Fibroblast of upper back skin (primary cell): Measurements from ENCODE around the gene RLN3.
"Not testable (repeated sequence)": the region's sequence is repeated elsewhere in the genome, so short reads cannot be mapped to it uniquely, and the experiment has no call there.

ENCODE experiments used
- DNase-seq: peaks from one replicate; pipeline ENCODE4 v3.0.0-alpha.2; 2013

RLN3 gene

DNA sequence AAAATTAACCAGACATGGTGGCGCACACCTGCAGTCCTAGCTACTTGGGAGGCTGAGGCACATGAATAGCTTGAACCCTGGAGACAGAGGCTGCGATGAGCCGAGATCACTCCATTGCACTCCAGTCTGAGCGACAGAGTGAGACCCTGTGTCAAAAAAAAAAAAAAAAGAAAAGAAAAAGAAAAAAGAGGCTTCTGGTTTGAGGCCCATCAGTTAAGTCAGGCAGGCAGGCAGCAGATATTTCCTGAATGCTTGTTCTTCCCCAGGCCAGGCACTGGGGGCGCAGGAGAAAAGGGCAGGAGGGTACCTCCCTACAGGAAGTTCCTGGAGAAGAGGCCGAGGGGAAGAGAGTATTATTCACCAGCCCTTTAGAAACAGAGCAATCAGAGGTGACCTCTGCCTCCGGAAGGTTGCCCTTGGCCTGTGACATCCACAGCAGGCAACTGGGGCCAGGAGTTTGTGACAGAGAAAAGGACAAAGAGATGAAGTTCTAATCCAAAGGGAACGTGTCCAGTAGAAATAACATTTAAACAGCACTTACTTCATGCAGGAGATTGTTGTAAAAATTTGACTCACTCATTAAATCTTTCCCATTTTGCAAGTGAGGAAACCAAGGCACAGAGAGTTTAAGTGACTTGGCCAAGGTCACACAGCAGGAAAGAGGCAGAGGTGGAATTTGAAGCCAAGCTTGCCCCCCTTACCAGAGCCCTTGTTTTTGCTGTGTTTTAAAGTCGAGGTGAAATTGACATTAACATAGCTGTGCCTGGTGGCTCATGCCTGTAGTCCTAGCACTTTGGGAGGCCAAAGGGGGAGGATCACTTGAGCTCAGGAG, 4.3 kb upstream of the RLN3 start:
- DNase-seq: peak; percentile 51

DNA sequence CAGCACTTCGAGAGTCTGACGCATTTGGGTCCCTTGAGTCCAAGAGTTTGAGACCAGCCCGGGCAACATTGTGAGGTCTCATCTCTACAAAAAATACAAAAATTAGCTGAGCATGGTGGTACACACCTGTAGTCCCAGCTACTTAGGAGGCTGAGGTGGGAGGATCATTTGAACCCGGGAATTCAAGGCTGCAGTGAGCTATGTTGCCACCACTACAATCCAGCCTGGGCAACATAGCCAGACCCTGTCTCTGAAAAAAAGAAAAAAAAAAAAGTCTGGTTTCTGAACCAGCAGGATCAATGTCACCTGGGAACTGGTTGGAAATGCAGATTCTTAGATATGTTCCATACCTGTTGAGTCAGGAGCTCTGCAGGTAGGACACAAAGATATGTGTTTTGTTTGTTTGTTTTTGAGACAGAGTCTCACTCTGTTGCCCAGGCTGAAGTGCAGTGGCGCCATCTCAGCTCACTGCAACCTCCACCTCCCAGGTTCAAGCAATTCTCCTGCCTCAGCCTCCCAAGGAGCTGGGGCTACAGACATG, 1.2 kb upstream of the RLN3 start:
- not testable (repeated sequence) for DNase-seq

DNA sequence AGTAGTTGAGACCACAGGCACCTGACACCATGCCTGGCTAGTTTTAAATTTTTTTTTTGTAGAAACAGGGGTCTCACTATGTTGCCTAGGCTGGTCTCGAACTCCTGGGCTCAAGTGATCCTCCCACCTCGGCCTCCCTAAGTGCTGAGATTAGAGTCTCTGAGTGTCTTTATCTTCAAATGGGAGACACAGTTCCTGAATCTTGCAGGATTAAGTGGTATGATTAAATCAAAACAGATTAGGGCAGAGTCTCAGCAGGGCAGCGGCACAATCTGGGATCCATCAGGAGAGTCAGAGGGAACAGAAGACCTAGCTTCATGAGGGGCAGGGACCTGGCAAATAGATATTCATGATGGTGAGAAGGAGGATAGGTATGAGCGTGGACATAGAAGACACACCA, 953 bp downstream of the RLN3 start:
- DNase-seq: no peak

DNA sequence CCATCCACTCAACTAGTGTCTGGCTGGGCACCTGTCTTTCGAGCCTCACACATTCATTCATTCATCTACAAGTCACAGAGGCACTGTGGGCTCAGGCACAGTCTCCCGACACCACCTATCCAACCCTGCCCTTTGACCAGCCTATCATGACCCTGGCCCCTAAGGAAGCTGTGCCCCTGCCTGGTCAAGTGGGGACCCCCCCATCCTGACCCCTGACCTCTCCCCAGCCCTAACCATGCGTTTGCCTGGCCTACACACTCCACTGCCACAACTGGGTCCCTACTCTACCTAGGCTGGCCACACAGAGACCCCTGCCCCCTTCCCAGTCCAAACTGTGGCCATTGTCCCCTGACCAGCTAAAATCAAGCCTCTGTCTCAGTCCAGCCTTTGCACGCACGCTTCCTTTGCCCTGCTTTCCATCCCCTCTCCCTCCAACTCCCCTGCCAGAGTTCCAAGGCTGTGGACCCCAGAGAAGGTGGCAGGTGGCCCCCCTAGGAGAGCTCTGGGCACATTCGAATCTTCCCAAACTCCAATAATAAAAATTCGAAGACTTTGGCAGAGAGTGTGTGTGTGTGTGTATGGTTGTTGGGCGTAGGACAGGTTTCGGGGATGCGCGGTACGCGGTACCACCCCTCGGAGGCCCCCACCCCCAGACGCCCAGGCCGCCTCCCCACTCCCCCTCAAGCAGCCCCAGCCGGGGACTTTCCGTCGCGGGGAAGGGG, 3.2 kb downstream of the RLN3 start:
- DNase-seq: no peak

DNA sequence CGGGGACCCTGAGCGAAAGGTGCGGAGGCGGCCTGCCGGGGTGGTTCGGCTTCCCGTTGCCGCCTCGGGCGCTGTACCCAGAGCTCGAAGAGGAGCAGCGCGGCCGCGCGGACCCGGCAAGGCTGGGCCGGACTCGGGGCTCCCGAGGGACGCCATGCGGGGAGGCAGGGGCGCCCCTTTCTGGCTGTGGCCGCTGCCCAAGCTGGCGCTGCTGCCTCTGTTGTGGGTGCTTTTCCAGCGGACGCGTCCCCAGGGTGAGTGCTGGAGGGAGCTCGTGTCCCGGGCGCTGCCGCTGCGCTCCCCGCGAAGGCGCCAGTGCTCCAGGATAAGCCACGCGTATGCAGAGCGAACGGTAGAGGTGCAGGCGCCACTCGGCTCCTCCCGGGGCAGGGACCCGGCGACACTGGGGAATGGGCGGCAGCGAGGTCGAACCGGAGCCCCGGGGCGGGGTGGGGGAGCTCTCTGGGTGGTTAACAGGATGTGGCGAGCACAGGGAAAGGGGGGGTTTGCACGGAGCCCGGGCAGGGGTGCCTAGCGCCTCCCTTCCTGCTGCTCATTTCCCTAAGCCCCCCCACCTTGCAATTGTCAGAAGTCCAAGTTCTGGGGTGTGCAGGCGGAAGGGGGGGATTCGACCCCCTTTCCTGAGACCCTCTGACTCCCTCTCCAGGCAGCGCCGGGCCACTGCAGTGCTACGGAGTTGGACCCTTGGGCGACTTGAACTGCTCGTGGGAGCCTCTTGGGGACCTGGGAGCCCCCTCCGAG, 4.0 kb downstream of the RLN3 start, which contains the start of gene IL27RA:
Gene IL27RA, plus strand, starts transcription at position 44 of the 762 bp plus-strand sequence. Its CDS starts 111 bp downstream, at position 155.
- peak; percentile 61 for DNase-seq

DNA sequence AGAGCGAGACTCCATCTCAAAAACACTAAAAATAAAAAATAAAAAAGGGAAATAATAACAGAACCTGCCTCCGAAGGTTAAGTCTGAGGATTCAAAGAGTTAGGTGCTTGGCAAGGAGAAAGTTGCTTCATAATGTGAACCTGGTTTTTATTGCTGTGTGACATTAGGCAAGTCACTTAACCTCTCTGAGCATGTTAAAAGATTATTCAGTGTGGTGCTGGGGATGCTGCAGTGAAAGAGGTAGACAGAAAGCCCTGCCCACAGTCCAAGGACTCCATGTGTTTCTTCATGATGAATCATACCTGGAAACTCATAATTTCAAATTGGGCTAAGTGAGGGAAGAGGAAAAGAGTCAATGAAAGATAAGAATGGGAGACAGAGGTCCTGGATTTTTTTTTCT, 6.0 kb downstream of the RLN3 start:
- DNase-seq: no peak

DNA sequence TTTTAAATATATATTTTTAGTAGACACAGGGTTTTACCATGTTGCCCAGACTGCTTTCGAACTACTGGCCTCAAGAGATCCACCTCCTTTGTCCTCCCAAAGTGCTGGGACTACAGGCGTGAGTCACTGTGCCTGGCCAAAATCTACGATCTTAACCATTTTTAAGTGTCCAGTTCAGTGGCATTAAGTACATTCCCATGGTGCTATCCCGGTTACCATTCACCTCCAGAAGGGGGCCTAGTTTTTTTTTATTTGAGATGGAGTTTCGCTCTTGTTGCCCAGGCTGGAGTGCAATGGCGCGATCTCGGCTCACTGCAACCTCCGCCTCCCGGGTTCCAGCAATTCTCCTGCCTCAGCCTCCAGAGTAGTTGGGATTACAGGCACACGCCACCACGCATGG, 7.2 kb downstream of the RLN3 start:
- not testable (repeated sequence) for DNase-seq

DNA sequence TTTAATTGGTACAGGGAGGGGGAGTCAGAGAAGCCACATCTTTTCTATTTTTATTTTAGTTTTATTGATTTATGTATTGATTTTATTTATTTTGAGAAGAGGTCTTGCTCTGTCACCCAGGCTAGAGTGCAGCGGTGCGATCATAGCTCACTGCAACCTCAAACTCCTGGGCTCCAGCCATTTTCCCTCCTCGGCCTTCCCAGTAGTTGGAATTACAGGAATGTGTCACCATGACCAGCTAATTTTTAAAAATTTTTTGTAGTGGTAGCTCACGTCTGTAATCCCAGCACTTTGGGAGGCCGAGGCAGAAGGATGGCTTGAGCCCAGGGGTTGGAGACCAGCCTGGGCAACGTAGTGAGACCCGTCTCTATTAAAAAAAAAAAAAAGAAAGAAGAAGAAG, 7.8 kb downstream of the RLN3 start:
- peak; percentile 45 for DNase-seq

DNA sequence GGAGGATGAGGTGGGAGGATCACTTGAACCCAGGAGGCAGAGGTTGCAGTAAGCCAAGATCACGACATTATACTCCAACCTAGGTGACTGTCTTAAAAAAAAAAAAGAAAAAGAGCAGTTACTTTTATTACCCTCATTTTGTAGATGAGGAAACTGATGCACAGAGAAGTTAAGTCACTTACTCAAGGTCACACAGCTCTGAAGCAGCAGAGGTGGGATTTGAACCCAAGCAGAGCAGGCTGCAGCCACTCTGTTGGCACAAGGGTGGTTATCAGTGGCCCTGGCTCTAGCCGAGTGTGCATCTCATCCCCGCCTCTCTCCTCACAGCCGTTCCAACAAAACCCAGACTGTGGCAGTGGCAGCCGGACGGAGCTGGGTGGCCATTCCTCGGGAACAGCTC, 11.2 kb downstream of the RLN3 start:
- DNase-seq: no peak

DNA sequence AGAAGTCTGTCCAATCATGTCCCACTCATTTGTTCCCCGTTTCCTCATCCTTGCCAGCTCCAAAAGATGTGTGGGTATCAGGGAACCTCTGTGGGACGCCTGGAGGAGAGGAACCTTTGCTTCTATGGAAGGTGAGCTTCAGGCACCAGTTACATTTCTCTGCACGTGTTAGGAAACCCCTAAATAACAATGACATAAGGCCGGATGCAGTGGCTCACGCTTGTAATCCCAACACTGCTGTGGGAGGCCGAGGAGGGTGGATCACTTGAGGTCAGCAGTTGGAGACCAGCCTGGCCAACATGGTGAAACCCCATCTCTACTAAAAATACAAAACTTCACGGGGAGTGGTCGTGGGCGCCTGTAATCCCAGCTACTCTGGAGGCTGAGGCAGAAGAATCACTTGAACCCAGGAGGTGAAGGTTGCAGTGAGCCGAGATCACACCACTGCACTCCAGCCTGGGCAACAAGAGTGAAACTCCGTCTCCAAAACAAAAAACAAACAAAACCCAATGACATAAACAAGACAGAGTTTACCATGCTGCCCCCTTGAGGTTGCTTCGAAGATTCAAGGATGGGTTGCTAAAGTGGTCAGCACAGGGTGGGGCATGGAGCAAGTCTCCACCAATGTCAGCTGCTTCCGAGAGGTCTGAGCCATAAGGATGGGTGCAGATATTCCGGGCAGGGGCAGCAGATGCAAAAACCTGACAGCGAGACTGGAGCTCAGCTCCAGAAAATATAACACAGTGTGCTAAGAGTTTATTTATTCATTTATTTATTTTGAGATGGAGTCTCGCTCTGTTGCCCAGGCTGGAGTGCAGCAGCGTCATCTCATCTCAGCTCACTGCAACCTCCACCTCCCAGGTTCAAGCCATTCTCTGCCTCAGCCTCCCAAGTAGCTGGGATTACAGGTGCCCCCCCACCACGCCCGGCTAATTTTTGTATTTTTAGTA, 15.0 kb downstream of the RLN3 start:
- DNase-seq: peak; percentile 41

DNA sequence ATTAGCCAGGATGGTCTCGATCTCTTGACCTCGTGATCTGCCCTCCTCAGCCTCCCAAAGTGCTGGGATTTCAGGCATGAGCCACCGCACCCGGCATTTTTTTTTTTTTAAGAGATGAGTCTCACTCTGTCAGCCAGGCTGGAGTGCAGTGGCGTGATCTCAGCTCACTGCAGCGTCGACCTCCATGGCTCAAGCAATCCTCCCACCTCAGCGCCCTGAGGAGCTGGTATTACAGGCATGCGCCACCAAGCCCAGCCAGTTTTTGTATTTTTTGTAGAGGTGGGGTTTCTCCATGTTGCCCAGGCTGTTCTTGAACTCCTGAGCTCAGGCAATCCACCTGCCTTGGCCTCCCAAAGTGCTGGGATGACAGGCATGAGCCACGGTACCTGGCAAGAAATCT, 19.9 kb downstream of the RLN3 start:
- not testable (repeated sequence) for DNase-seq

DNA sequence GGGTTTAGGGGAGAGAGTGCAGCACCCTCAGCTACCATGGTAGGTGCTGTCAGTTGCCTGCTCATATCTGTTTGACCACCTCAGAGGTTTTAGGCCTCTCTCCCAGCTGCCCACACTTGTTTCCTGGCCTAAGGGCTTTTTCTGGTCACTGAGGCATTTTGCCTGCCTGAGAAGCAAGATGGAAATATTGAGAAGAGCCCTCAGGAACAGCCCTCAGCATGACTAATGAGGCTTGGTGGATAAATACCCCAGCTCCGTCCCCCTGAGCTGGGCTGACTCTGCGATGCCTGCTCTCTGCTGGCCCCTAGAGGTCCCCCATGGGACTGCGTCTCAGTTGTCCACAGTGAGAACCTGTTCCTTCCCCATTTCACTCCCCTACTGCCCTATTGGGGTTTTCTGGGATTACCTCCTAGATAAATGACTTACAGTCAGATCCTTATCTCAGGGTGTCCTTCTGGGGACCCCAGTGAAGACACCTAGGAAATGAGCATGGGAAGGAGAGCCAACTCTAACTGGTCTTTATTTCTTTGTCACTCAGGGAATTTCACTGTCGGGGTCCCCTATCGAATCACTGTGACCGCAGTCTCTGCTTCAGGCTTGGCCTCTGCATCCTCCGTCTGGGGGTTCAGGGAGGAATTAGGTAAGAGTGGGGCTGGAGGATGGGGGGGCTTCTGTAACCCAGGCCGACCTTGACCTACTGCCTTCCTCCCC, 20.6 kb downstream of the RLN3 start:
- no peak for DNase-seq

DNA sequence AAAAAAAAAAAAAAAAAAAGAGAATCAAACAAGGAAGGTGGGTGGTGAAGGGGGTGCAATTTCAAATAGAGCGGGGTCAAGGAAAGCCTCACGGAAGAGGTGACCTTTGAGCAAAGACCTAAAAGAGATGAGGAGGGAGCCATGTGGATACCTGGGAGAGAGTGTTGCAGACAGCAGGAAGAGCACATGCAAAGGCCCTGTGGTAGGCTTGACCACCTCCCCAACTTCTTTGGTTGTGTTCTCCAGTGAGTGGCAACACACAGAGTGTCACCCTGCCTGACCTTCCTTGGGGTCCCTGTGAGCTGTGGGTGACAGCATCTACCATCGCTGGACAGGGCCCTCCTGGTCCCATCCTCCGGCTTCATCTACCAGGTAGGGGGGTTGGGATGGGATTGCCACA, 22.6 kb downstream of the RLN3 start:
- no peak for DNase-seq

DNA sequence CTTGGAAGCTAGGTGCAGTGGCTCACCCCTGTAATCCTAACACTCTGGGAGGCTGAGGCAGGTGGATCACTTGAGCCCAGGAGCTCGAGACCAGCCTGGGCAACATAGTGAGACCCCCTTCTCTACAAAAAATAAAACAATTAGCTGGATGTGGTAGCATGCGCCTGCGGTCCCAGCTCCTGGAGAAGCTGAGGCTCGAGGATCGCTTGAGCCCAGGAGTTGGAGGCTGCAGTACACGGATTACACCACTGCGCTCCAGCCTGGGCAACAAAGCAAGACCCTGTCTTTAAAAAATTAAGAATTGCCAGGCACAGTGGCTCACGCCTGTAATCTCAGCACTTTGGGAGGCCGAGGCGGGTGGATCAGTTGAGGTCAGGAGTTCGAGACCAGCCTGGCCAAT, 23.0 kb downstream of the RLN3 start:
- not testable (repeated sequence) for DNase-seq

DNA sequence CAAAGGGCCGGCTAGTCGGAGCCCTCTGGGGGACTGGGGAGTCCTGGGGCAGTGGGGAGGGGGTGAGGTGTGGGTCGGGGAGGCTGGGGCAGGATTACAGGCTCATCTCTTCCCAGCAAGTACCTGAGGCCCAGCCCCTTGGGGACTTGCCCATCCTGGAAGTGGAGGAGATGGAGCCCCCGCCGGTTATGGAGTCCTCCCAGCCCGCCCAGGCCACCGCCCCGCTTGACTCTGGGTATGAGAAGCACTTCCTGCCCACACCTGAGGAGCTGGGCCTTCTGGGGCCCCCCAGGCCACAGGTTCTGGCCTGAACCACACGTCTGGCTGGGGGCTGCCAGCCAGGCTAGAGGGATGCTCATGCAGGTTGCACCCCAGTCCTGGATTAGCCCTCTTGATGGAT, 24.0 kb downstream of the RLN3 start:
- no peak for DNase-seq

DNA sequence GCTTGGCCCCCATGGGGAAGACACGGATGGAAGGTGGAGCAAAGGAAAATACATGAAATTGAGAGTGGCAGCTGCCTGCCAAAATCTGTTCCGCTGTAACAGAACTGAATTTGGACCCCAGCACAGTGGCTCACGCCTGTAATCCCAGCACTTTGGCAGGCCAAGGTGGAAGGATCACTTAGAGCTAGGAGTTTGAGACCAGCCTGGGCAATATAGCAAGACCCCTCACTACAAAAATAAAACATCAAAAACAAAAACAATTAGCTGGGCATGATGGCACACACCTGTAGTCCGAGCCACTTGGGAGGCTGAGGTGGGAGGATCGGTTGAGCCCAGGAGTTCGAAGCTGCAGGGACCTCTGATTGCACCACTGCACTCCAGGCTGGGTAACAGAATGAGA, 24.5 kb downstream of the RLN3 start:
- DNase-seq: no peak

DNA sequence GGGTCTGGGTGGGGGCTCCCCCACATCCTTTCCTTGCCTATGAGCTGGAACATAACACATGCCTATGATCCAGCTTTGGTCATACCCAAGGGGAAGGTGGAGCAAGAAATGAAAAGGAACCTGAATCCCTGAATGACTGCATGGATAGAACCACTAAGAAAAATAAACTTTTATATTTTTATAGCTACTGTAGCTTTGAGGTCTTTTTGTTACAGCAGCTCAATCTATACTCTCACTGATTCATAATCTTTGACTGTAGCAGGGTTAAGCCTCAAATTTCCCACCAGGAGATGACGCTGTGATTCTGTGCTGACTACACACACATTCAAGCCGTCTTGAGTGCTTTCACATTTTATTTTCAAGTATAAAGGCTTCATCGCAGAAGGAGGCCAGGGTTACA, 25.1 kb downstream of the RLN3 start:
- DNase-seq: no peak

DNA sequence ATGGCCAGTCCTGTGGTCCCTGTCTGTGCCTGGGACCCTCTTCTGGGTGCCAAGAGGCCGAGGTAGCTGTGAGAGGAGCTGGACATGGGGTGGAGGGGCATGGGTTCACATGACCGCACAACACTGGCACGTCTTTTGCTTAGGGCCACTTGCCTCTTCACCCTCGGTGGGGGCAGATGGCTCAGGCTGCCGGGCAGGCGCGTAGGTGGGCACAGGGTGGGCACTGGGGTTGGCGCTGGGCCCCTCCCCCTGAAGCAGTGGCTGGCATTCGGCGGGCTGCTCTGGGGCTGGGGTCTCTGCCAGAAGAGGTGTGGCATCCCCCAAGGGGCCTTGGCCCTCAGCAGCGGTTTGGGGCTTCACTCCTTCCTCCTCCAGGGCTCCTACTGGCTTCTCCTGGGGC, 25.6 kb downstream of the RLN3 start:
- DNase-seq: no peak

DNA sequence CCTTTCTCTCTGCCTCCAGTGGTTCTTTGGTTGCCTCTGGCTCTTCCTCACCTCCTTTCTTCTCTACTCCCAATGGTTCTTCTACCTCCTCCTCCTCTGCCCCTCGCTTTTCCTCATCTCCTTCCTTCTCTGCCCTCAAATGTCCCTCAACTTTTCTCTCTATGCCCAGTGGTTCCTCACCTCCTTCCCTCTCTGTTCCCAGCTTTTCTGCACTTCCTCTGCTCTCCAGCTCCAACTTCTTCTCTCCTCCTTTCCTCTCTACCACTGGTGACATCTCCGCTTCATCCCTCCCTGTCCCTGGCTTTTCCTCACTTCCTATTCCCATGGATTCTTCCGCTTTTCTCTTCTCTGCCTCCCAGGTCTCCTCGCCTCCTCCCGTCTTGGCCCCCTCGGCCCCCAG, 26.2 kb downstream of the RLN3 start:
- DNase-seq: no peak

DNA sequence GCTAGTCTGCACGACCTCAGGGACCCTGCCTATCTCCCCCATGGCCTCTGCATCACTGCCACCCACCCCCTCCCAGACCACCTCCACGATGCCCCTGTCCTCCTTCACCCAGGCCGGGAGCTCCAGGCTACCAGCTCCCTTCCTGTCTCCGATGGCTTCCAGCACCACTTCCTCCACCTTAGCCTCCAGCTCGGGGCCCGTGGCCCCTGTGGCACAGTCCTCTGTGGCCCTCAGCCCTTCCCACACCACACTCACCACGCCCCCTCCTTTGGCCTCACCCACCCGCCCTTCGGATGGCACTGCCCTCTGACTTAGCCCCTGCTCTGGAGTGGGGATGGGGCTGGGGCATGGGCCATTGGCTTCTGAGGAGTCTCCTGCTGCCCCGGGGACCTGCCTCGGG, 26.8 kb downstream of the RLN3 start:
- no peak for DNase-seq

DNA sequence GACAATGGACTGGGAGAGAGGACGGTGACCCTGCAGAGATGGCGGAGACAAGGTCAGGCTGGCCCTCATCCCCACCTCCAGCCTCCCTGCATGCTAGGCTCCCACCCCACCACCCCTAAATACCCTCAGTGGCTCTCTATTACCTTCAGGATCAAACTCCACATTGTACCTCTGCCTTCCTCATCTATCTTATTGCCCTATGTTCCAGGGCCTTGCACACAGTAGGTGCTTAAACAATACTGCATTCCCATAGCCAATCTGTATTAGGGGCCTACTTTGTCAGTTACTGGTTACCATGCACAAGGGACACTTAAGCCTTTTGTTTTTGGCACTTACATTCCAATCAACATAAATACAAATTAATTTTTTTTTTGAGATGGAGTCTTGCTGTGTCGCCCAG, 27.4 kb downstream of the RLN3 start:
- no peak for DNase-seq
